LNCAP (cell line): ENCODE results near the gene PTCD1.

Source experiments
- TF ChIP-seq, protein P1 (sequence below): fragments of 450-650 bp; IDR thresholded peaks from 2 replicates; pipeline ENCODE4 v1.5.1; 2017; ENCODE audit warnings: mild to moderate bottlenecking

The PTCD1 gene

GRCh38 chr7:99404977-99405320 lies 33.6 kb downstream of the PTCD1 start:
- TF ChIP-seq, protein P1, sequence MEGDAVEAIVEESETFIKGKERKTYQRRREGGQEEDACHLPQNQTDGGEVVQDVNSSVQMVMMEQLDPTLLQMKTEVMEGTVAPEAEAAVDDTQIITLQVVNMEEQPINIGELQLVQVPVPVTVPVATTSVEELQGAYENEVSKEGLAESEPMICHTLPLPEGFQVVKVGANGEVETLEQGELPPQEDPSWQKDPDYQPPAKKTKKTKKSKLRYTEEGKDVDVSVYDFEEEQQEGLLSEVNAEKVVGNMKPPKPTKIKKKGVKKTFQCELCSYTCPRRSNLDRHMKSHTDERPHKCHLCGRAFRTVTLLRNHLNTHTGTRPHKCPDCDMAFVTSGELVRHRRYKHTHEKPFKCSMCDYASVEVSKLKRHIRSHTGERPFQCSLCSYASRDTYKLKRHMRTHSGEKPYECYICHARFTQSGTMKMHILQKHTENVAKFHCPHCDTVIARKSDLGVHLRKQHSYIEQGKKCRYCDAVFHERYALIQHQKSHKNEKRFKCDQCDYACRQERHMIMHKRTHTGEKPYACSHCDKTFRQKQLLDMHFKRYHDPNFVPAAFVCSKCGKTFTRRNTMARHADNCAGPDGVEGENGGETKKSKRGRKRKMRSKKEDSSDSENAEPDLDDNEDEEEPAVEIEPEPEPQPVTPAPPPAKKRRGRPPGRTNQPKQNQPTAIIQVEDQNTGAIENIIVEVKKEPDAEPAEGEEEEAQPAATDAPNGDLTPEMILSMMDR, result no peak

DNA sequence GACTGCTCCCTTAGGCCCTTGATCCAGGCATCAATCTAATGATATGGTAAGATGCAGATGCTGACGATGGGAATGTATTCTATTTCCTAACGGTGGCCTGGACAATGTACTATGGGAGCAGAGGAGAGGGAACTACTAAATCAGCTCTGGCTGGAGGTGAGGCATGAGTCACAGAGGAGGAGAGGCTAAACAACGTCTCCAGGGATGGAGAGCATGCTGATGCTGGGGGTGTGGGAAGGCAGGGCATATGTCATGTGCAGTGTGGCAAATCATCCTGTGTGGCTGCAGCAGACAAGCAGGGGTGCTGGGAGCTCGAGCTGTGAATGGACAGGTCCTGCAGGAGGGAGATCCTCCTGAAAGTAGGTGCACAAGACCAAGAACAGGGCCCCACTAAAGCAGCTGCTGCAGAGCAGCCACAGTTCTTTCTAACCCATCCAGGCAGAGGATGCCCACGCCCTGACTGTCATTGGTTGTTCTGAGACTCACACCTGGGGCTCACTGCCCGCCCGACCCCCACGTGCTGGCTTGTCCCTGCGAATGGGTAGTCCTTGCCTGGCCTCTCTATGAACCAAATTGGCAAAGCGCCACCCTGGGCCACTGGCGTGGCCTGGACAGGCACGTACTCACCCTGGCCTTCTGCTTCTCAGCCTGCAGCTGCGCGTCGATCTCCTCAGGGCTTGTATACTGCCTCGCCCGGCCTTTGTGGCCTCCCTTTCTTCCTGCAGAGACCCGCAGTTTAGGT lies 34.2 kb downstream of the PTCD1 start:
- TF ChIP-seq, protein P1, result no peak

DNA sequence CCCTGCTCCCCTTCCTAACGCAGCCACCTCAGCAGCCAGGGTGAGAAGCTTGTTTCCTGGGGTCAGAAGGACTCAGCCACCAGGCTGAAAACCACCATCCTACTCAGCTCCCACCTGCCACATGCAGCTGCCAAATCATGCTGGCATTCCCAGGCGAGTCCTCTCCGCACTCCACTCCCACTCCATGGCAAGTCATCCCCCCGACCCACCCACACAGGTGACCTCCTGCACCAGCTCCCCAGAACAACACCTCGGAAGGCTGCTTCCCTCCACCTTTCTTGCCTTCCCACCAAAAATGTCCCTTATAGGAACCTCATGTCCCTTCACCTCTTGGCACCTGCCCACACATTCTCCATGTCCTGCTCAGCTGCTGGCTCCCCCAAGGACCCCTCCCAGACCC lies 34.8 kb downstream of the PTCD1 start:
- TF ChIP-seq, protein P1, result no peak

GRCh38 chr7:99402854-99403253 lies 35.7 kb downstream of the PTCD1 start:
- TF ChIP-seq, protein P1, result no peak

- TF ChIP-seq, protein P1, result no peak
Measured at GRCh38 chr7:99399597-99399996, 39.0 kb downstream of the PTCD1 start.

DNA sequence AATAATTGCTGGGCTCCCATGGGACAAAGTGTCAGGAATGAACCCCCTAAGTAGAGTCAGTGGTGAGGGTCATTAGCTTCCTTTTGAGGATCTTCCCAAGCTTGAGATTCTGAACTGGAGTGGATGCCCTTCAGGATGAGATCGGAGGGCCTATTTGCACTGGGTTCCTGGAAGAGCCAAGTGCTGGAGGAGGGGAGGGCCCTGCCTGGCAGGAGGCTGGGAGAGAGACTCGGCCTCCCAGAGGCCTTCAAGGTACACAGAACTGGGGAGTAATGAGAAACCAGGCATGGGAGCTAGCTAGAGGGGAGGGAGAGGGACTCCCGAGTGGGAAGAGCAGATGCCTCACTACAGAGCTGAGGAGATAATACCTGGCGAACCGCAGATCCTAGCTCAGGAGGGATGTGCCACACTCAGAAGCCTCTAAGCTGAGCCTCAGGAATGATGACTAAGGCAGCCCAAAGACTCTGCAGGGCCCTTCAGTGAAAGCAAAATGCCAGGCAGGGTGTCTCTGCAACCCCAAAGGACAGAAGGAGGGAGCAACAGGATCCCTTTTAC lies 39.6 kb downstream of the PTCD1 start:
- TF ChIP-seq, protein P1, result no peak

- TF ChIP-seq, protein P1, result no peak
Measured at GRCh38 chr7:99397297-99397983, 41.2 kb downstream of the PTCD1 start.
